Activated B cell treated with CpG ODN at 0.5 μM for 24 hours (primary cell): ENCODE results near the gene TRAF3IP1. TPM values are rescaled to one million over a fixed set of nuclear protein-coding genes. Genes with fewer than 3 reads are reported as not detected.

Experiments used
- ATAC-seq: fragments of 200-7000 bp; cut with Tn5 transposase; one replicate; pipeline ENCODE4 v1.10.0; 2021; ENCODE audit warnings: low read depth, mild to moderate bottlenecking, moderate library complexity
- CTCF ChIA-PET: fragments of 350-600 bp; sonication (Branson Sonifier 250); formaldehyde crosslinking; loops from one replicate; lab custom pipeline; 2021; ENCODE audit warnings: antibody characterized with exemption; lab: Charles Lee
- POLR2A ChIA-PET: fragments of 350-600 bp; sonication (Branson Sonifier 250); formaldehyde crosslinking; loops from one replicate; lab custom pipeline; 2021; ENCODE audit warnings: antibody characterized with exemption; lab: Charles Lee
- DNase-seq: peaks from one replicate; pipeline ENCODE4 v3.0.0; 2022
- H3K27ac Mint-ChIP-seq: one replicate; pipeline ENCODE4 v1.8.0; 2020; ENCODE audit warnings: mixed read lengths
- H3K27me3 Mint-ChIP-seq: one replicate; pipeline ENCODE4 v1.8.0; 2021; ENCODE audit warnings: mixed read lengths
- H3K36me3 Mint-ChIP-seq: one replicate; pipeline ENCODE4 v1.8.0; 2021; ENCODE audit warnings: low read depth, mixed read lengths
- H3K4me1 Mint-ChIP-seq: one replicate; pipeline ENCODE4 v1.8.0; 2021; ENCODE audit warnings: mixed read lengths
- H3K4me3 Mint-ChIP-seq: one replicate; pipeline ENCODE4 v1.8.0; 2020; ENCODE audit warnings: mild to moderate bottlenecking, mixed read lengths
- H3K9me3 Mint-ChIP-seq: one replicate; pipeline ENCODE4 v1.8.0; 2020; ENCODE audit warnings: mixed read lengths
- intact Hi-C: fragments of 100-400 bp; cut with micrococcal nuclease; formaldehyde crosslinking; loops from one replicate; pipeline ENCODE4 v1.15.1; 2024
- total RNA-seq: library from RNA; stranded (reverse); gene quantifications from 2 replicates; pipeline ENCODE4 v1.2.3, GENCODE V29; 2022
- TF ChIP-seq, protein P1 (sequence below): fragments of 200-600 bp; IDR thresholded peaks from one replicate; pipeline ENCODE4 v1.8.0; 2022; ENCODE audit warnings: antibody characterized with exemption, mild to moderate bottlenecking

TRAF3IP1 gene
- total RNA-seq, 1 donor from 2014 or later, result 9.9 TPM

DNA sequence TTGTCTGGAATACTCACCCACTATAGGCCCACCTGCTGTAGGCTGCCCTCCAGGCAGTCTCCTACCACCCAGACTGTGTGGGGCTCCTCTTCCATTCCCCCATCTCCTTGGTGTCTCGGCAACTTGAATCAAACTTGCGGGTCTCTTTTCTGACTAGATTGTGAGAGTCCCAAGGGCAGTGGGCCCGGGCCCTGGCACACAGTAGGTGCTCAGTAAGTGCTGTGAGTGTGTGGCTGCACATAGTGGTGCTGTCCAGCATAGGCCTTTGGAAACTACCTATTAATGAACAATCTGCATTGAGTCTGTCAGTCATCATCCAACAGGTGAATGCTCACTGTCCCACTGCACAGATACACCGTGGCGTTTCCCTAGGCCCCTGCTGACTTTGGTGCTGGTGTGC is 62.8 kb downstream of the TRAF3IP1 start:
- Mint-ChIP-seq H3K4me1 (peaks cover 4% of the 10 kb centered on the region), H3K4me3 (no peak overlapping the region), H3K36me3 (peaks cover 6% of the 10 kb centered on the region), H3K27ac (no peak overlapping the region), H3K27me3 (no peaks in the 10 kb centered on the region), H3K9me3 (peaks cover 6% of the 10 kb centered on the region)
- TF ChIP-seq, protein P1, sequence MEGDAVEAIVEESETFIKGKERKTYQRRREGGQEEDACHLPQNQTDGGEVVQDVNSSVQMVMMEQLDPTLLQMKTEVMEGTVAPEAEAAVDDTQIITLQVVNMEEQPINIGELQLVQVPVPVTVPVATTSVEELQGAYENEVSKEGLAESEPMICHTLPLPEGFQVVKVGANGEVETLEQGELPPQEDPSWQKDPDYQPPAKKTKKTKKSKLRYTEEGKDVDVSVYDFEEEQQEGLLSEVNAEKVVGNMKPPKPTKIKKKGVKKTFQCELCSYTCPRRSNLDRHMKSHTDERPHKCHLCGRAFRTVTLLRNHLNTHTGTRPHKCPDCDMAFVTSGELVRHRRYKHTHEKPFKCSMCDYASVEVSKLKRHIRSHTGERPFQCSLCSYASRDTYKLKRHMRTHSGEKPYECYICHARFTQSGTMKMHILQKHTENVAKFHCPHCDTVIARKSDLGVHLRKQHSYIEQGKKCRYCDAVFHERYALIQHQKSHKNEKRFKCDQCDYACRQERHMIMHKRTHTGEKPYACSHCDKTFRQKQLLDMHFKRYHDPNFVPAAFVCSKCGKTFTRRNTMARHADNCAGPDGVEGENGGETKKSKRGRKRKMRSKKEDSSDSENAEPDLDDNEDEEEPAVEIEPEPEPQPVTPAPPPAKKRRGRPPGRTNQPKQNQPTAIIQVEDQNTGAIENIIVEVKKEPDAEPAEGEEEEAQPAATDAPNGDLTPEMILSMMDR, result no peak
- ChIA-PET CTCF (no interaction called here), POLR2A (no interaction called here)
- no peak for ATAC-seq
- no peak for DNase-seq
- intact Hi-C loops, result no loop called here

DNA sequence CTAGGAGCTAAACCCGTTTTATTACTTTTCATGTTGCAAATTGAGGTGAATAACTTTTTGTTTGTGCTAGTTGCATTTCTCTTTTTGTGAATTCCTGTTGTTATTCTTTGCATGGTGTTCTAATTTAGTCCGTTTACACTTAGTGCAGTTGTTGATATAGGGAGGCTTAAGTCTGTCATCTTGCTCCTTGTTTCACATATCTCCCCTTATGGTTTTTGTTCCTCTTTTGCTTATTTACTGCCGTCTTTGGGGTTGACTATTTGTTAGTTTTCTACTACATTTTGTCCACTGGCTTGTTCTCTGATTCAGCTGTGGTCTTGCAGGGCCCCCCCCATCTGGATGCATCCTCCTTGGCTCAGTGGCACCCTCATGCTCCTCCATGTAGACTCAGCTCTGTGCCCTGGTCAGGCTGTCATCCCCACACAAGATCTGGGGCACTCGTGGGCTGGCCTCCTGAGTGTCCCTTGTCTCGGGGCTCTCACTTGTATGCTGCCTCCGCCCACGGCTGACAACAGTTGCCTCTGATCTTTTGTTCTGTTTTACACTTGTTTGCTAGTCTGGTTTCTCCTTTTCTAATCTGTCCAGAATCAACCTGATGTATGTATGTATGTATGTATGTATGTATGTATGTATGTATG is 63.5 kb downstream of the TRAF3IP1 start:
- Mint-ChIP-seq H3K9me3 (peaks cover 6% of the 10 kb centered on the region), H3K4me1 (peaks cover 4% of the 10 kb centered on the region), H3K27me3 (no peaks in the 10 kb centered on the region), H3K27ac (no peak overlapping the region), H3K36me3 (peaks cover 6% of the 10 kb centered on the region), H3K4me3 (no peak overlapping the region)
- DNase-seq, result no peak
- no peak for ATAC-seq
- ChIA-PET POLR2A (no interaction called here), CTCF (no interaction called here)
- TF ChIP-seq, protein P1, result no peak
- intact Hi-C loops, result no loop called here

DNA sequence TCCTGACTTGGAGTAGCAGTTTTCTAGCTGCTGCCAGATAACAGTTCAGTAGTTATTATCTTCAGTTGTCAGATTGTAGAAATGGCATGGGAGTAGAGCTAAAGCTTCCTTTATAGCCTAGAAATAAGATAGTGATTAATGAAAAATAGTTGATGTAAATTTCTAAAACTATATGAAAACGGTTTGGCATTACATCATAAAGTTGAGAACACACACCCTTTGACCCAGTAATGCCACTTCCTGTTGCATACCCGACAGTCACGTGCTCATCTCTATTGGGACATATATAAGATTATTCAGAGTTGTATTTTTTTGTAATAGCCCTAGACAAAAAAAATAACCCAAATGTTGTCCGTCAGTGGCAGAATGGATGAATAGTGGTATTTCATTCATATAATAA is 67.0 kb downstream of the TRAF3IP1 start:
- no peaks in the 10 kb centered on the region for H3K36me3 Mint-ChIP-seq
- no peaks in the 10 kb centered on the region for H3K4me1 Mint-ChIP-seq
- ATAC-seq, result no peak
- DNase-seq, result no peak
- TF ChIP-seq, protein P1, result no peak
- CTCF ChIA-PET, result no interaction called here
- no peak overlapping the region for H3K4me3 Mint-ChIP-seq
- intact Hi-C loops, result no loop called here
- peaks cover 6% of the 10 kb centered on the region for H3K9me3 Mint-ChIP-seq
- POLR2A ChIA-PET, result no interaction called here
- H3K27me3 Mint-ChIP-seq, result no peaks in the 10 kb centered on the region
- no peak overlapping the region for H3K27ac Mint-ChIP-seq

DNA sequence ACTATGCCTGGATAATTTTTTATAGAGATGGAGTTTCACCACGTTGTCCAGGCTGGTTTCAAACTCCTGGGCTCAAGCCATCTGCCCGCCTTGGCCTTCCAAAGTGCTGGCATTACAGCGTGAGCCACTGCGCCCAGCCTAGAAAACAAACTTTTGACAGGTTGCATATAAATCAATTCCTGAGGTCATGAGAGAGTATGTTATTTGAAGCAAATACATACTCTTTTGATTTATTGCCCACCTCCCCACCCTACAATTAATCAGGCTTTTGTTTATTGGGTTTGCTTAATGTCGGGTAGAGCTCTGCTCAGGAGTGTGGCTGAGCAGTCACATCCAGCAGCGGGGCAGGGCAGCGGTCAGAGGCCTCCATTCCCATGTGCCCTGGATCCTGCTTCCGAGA is 68.5 kb downstream of the TRAF3IP1 start:
- H3K4me3 Mint-ChIP-seq, result no peak overlapping the region
- TF ChIP-seq, protein P1, result no peak
- H3K36me3 Mint-ChIP-seq, result no peaks in the 10 kb centered on the region
- DNase-seq, result no peak
- H3K4me1 Mint-ChIP-seq, result no peaks in the 10 kb centered on the region
- intact Hi-C loops, result no loop called here
- H3K27ac Mint-ChIP-seq, result no peak overlapping the region
- peaks cover 3% of the 10 kb centered on the region for H3K9me3 Mint-ChIP-seq
- POLR2A ChIA-PET, result no interaction called here
- H3K27me3 Mint-ChIP-seq, result no peaks in the 10 kb centered on the region
- no peak for ATAC-seq
- CTCF ChIA-PET, result no interaction called here

DNA sequence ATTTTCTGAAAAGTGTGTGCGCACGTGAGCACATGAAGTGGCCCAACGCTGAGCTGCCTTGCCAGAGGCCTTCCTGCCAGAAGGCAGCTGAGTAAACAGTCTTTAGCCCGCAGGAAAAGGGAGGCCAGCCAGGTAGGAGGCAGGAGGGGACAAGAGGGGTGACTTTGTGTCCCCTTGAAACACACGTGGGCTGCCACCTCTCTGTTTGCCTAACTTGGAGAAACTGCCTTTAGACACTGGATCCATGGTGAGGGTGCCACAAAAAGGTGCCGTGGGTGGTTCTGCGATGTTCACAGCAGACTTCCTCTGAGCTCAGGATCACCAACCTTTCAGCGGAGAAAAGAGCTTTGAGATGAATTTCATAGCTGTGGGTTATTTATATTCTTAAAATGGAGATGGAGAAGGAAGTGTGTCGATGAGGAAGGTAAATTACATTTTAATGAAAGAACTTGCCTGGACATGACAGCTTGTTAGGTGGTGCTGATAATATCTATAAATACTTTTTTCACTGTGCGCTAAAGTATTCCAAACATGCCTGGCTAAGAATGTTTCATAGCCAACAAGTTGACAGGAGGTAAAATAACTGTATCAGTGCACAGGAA is 69.8 kb downstream of the TRAF3IP1 start:
- no peaks in the 10 kb centered on the region for H3K4me1 Mint-ChIP-seq
- H3K9me3 Mint-ChIP-seq, result no peaks in the 10 kb centered on the region
- CTCF ChIA-PET, result no interaction called here

More for the DNA sequence above, 69.8 kb downstream of the TRAF3IP1 start:
- no peak overlapping the region for H3K27ac Mint-ChIP-seq
- no peaks in the 10 kb centered on the region for H3K27me3 Mint-ChIP-seq
- intact Hi-C loops, result no loop called here
- DNase-seq, result no peak
- no peaks in the 10 kb centered on the region for H3K36me3 Mint-ChIP-seq
- ATAC-seq, result no peak
- POLR2A ChIA-PET, result no interaction called here
- TF ChIP-seq, protein P1, result no peak
- no peak overlapping the region for H3K4me3 Mint-ChIP-seq
